Measurements from ENCODE around the gene CD3E.
"Not testable (repeated sequence)": the region's sequence is repeated elsewhere in the genome, so short reads cannot be mapped to it uniquely, and the experiment has no call there.

The CD3E gene

DNA sequence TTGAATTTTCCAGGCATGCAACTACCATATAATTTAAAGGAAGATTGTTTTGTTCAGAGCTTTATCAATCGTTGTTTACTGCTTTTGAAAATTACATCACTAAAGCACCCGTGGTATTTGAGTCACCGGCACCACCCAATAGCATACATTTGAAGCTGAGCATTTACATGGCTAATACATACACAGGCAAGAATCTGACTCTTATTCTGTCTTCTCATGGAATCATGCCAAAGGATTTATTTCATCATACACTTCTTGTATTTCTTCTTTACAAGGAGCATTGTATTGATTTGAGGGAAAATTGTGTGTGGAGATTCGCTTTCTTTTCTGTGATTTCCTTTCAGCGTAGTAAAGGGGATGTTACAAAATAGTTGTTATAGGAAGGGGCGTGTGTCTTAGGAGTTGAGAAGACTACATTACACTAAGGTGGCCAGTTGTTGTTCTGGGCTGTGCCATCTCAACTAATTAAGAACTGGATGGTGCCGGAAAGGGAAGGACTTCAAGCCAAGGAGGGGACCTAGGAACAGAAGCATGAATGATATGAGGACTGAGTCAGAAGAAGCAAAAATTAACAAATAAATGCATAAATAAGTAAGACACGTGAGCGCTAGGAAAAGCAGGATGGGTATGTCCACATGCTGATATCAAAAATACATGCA, 12.9 kb upstream of the CD3E start:
- no peak for DNase-seq

DNA sequence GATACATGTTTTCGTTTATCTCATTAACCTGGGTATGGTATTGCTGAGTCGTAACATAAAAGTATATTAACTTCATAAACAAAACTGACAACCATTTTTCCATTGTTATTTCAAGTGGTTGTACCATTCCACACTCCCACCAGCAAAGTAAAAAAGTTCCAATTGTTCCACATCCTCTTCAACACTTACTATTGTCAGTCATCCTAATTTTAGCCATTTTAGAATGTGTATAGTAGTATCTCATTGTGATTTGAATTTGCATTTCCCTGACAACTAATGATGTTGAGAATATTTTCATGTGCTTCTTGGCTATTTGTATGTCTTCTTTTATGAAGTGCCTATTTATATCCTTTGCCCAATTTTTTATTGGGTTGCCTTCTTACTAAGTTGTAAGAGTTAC, 10.5 kb upstream of the CD3E start:
- no peak for DNase-seq

DNA sequence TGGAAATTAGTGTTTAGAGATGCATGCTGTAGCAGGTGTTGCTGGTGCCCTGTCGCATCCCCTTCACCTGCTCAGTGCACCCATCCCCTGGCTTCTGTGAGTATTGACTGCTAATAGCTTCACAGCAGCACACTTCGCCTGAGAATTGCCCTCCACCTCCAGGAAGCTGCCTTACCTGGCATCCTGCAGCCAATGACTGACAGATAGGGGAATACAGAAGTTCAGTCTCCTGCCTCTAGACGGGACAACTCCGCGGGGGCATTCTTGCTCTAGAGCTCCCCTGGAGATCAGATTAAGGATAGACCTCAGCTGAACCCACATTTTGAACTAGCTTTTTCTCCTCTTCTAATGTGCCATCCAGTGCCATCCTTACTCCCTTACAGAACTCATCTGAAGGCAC, 9.3 kb upstream of the CD3E start:
- no peak for DNase-seq

DNA sequence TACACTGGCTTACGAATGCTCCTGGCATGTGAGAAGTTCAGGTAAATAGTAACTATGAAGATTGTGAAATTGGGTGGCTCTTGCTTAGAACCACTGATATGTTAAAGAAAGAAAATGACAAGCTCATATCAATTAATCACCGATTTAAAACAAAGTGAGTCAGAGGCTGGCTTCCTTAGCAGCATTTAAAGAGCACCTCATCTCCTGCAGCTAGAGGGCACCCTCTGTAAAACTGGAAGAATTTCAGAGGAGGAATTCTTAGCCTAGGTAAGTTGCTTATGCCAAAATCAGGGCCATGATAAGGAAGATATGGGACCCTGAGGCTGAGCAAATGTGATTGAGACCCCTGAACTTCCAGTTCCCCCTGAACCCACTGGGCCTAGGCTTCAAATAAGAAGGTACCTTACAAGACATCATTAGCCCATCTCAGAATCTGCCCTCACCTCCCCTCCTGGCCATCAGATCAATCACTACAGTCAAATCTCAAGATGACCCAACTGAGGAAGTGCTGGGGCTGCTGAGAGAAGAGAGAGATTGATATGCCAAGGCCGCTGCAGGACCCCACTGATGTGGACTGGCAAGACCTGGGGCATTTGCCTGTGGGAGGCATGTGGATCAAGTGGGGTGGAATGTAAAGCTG, 8.6 kb upstream of the CD3E start:
- peak; percentile 38 for DNase-seq

- DNase-seq, result no peak
These were observed 2.8 kb upstream of the CD3E start for GRCh38 chr11:118301600-118302195.

GRCh38 chr11:118304227-118304567, 333 bp upstream of the CD3E start:
- no peak for DNase-seq

- DNase-seq, result no peak
These were observed 1.2 kb downstream of the CD3E start for GRCh38 chr11:118305726-118306125.

- no peak for DNase-seq
These were observed 2.0 kb downstream of the CD3E start for GRCh38 chr11:118306556-118306955.

DNA sequence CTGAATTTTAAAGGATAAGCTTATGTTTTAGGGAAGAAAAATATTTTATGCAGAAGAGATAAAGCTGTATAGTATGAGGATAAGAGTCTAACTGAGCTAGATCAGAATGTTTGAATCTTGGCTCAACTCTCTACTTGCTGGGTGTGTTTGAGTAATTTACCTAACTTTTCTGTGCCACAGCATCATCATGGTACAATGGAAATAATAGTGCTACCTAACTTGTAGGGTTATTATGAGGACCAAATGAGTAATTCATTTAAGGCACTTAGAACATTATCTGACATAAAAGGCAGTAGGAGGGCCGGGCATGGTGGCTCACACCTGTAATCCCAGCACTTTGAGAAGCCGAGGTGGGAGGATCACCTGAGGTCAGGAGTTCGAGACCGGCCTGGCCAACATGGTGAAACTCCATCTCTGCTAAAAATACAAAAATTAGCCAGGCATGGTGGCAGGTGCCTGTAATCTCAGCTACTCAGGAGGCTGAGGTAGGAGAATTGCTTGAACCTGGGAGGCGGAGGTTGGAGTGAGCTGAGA, 4.5 kb downstream of the CD3E start:
- DNase-seq, result not testable (repeated sequence)

DNA sequence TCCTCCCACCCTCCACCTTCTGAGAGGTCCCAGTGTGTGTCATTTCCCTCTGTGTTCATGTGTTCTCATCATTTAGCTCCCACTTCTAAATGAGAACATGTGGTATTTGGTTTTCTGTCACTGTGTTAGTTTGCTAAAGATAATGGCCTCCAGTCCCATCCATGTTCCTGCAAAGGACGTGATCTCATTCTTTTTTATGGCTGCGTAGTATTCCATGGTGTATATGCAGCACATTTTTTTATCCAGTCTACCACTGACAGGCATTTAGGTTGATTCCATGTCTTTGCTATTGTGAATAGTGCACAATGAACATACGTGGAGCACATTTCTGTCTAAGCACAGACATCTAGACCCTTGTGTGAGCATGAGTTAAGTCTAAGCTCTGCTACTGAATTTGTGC, 5.7 kb downstream of the CD3E start:
- DNase-seq, result no peak

DNA sequence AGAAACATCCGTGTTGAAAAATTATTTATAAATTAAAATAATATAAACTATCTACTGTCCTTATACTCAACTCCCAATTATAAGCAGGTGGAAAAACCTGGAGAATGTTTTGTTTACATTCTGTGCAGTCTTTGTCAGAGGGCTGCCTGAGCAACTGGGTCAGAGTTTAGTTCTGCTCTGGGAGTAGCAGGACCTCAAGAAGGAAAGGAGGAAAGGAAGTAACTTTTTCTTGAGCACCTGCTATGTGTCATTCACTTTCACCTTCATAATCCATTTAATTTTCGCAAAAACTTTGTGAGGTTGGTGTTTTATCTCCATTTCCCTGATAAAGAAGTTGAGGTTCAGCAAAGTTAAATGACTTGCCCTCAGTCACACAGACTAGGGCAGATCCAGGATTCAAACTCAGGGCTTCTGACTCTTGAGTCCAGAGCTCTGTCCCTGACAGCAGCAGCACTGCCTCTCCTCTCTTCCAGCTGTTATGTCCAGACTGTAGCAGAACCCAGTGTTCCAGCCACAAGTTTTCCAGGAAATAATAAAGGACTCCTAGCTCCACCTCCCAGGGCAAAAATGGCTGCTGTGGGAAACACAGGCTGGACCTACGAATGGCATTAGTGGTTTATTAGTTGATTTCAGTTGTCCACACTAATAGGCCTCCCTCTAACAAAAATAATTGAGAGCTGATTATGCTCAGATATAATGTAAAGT, 6.4 kb downstream of the CD3E start:
- DNase-seq, result no peak

GRCh38 chr11:118311518-118311917, 7.0 kb downstream of the CD3E start:
- DNase-seq, result no peak

DNA sequence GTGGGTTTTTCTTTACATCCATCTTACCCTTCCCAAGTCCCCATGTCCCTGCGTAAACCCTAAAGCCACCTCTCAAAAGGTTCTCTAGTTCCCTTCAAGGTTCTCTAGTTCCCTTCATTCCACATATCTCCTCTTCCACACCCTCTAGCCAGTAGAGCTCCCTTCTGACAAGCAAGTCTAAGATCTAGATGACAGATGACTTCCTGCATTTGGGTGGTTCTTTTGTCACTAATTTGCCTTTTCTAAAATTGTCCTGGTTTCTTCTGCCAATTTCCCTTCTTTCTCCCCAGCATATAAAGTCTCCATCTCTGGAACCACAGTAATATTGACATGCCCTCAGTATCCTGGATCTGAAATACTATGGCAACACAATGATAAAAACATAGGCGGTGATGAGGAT, 7.8 kb downstream of the CD3E start:
- DNase-seq, result no peak

GRCh38 chr11:118313242-118313641, 8.7 kb downstream of the CD3E start:
- DNase-seq, result peak; percentile 41

DNA sequence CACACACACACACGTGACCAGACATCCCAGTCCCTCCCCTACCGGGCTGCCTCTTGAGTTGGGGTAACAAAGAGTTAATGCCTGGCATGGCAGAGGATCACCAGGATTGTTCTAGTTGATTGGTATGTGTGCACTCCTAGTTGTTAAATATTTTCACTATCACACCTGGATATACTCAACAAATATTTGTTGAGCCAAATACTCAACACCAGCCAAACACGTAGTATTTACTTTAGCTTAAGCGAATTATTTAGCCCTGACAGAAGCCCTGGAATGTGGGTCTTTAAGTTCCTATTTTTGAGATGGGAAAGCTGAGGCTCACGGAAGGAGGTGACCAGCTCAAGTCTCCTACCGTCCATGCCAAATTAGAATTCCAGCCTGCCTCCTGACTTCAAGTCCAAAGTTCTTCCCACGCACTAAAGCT, 10.5 kb downstream of the CD3E start:
- DNase-seq, result no peak

DNA sequence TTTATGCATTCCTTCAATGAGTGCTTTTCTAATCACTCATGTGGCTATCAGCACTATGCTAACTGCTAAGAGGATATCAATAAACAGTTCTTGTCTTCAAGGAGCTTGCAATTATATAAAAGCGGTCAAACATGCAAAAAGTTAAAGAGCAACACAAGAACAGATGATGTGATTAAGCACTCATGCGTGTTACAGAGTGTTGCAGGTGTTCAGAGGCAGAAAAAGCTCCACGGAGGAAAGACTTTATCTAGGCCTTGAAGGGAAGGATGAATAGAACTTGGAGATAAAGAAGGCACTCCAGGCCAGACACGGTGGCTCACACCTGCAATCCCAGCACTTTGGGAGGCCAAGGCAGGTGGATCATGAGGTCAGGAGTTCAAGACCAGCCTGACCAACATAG, 13.6 kb downstream of the CD3E start:
- DNase-seq, result no peak

DNA sequence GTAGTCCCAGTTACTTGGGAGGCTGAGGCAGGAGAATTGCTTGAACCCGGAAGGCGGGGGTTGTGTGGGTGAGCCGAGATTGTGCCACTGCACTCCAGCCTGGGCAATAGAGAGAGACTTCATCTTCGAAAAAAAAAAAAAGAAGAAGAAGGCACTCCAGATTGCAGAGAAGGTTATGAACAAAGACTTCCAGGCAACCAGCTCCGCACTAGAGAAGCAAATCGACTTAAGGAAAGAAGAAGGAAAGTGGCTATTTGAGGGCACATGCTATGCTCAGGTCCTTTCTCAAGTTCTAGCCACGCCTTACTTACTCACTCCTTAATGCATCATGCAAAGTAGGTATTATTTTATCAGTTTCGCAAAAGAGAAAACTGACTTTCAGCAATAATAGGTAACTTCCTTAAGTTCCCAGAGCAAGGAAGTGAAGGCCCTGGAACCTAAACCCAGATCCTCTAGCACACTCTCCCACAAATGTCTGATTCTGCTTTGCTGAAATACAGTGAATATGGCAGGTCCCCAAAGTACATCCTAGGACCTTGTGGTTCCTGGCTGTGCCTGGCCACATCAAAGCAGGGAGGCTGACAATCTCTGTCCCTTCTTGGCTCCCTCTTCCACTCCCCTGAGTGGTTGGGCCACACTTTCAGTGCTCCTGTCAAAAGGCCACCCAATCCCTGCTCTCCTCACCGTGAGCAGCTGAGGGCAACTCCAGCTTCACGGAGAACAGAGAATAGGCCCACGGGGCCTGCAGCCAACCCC, 14.2 kb downstream of the CD3E start:
- DNase-seq, result no peak

DNA sequence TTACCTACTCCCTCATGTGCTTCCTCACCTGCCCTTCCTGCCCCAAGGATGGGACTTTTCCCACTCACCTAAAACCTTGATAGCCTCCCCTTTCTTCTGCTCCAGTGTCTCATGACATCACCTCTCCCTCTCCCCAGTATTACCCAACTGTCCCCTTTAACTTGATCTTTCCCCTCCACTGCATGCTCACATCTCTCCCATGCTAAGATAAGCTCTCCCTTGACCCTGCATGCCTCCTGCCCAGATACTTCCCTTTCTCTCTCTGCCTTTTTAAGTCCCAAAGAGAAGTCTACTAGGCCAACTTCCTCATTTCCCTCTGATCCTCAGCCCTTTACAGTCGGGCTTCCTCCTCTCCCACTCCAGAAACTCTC, 14.8 kb downstream of the CD3E start:
- no peak for DNase-seq

GRCh38 chr11:118320515-118320914, 16.0 kb downstream of the CD3E start:
- no peak for DNase-seq

GRCh38 chr11:118321386-118322082, 17.0 kb downstream of the CD3E start:
- DNase-seq, result no peak

- DNase-seq, result no peak
These were observed 18.2 kb downstream of the CD3E start for GRCh38 chr11:118322721-118323120.

GRCh38 chr11:118325283-118325682, 20.8 kb downstream of the CD3E start:
- no peak for DNase-seq

Data from NCI-H82 (cell line).